Measurements from ENCODE around the gene NOXA1.
"Not testable (repeated sequence)": the region's sequence is repeated elsewhere in the genome, so short reads cannot be mapped to it uniquely, and the experiment has no call there.

The NOXA1 gene

DNA sequence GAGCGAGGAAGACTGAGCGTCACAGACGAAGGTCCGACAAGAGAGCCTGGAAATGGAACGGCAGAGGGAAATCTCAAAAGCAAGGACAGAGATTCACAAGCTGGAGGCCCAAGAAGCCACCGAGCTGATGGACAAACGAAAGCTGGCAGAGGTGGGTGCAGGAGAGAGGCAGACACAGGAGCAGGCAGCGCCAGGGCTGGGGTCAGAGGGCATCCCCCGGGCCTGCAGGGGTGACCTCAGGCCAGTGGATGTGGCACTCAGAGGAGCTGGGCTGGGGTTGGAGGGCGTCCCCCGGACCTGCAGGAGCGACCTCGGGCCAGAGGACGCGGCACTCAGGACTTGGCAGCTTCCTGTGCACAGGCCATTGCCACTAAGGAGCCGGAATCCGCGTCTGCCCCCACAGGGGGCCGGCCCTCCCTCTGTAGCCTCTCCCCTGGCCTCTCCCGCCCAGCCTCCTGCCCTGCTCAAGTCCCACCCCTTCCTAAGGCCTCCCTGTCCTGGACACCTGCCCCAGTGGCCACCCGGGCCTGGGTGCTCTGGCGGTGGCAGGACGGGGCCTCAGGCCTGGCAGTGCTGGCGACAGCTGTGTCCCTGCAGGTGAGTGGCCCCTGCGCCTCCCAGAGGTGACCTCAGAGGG, 40.6 kb upstream of the NOXA1 start:
- Histone ChIP-seq H3K9me3 (ENCODE audit: control insufficient read depth, insufficient read depth, low read length) (no peaks in the 10 kb centered on the region), H3K4me3 (ENCODE audit: low read depth, low read length) (no peak overlapping the region), H3K9ac (ENCODE audit: low read depth, low read length) (no peak overlapping the region), H3K27me3 (ENCODE audit: control insufficient read depth, insufficient read depth, low read length) (no peaks in the 10 kb centered on the region), H3K4me1 (ENCODE audit: control insufficient read depth, insufficient read depth, low read length) (no peaks in the 10 kb centered on the region), H3K36me3 (ENCODE audit: control insufficient read depth, insufficient read depth, low read length) (no peaks in the 10 kb centered on the region)

DNA sequence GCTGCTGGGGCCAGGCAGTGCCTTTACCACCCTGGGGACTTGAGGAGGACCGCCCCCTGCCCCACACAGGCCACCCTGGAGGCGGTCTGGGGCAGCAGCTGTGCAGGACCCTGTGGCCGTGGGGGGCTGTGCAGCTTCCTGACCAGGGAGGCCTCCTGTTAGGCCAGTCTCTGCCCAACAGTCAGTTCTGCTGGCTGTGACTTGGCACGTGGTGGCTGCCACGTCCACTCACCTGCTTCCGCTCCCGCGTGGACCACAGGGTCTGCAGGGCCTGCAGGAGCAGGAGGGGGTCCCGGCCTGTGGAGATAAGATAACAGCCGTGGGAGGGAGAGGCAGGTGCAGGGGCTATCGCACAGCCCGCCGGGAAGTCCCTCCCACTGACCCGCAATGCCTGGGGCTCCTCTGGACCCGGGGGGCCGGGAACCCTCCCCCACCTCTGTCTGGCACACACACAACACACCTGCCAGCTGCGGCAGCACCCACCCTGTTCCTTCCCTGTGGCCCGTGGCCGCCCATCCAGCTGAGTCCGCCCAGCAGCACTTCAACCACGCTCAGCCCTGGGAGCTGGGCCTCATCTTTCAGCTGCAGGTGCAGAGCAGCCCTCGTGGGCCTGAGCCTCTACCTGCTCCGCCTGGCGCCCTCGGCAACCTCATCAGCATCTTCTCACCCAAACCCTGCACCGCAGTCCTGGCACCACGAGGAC, 40.0 kb upstream of the NOXA1 start:
- no peaks in the 10 kb centered on the region for H3K9me3 ChIP-seq (ENCODE audit: control insufficient read depth, insufficient read depth, low read length)
- H3K4me1 ChIP-seq (ENCODE audit: control insufficient read depth, insufficient read depth, low read length), result no peaks in the 10 kb centered on the region
- no peak overlapping the region for H3K9ac ChIP-seq (ENCODE audit: low read depth, low read length)

DNA sequence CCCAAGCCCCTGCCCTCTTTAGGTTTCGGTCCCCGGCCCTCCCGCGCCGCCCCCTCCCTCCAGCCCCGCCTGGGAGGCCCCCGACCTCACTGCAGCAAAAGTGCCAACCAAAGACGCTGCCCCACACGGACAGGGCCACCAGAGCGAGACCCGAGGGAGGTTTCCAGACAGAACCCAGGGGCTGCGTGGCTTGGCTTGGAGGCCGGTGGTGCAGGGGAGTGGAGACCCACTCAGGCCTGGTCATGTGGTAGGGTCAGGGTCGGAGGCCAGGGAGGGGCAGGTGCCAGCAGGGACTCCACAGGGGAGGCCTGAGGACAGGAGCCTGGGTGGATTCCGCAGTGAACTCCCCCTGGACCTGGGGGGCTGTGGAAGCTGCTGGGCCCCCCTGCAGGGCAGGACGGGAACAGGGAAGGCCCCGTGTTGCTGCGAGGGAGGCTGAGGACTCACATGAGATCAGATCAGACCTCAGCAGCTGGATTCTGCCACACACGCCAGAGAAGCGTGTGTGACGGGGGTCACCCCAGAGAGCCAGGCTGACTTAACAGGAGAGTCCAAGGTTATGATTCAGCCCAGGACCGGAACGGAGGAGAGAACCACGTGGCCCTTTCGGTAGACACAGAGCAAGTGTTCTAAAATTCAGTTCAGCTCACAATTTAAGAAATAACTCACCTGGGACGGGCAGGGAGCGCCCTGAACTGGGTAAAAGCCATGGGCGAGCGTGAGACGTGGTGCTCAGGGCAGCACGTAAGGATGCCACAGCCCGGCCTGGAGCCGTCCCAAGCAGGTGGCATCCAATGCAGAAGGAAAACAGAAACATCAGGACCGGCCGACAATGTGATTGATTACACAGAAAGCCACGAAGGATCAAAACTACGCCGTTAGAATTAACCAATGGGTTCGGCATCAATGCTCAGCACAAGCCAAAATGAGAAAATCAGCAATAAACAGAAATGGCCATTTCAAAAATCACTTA, 39.1 kb upstream of the NOXA1 start:
- H3K9ac ChIP-seq (ENCODE audit: low read depth, low read length), result no peak overlapping the region
- no peaks in the 10 kb centered on the region for H3K4me1 ChIP-seq (ENCODE audit: control insufficient read depth, insufficient read depth, low read length)

More for the DNA sequence above, 40.0 kb upstream of the NOXA1 start:
- H3K4me3 ChIP-seq (ENCODE audit: low read depth, low read length), result no peak overlapping the region
- no peaks in the 10 kb centered on the region for H3K36me3 ChIP-seq (ENCODE audit: control insufficient read depth, insufficient read depth, low read length)
- no peaks in the 10 kb centered on the region for H3K27me3 ChIP-seq (ENCODE audit: control insufficient read depth, insufficient read depth, low read length)

GRCh38 chr9:137385061-137385655, 38.0 kb upstream of the NOXA1 start:
- Histone ChIP-seq H3K27me3 (ENCODE audit: control insufficient read depth, insufficient read depth, low read length) (no peaks in the 10 kb centered on the region), H3K36me3 (ENCODE audit: control insufficient read depth, insufficient read depth, low read length) (peaks cover 3% of the 10 kb centered on the region), H3K9me3 (ENCODE audit: control insufficient read depth, insufficient read depth, low read length) (no peaks in the 10 kb centered on the region), H3K4me3 (ENCODE audit: low read depth, low read length) (no peak overlapping the region), H3K4me1 (ENCODE audit: control insufficient read depth, insufficient read depth, low read length) (no peaks in the 10 kb centered on the region), H3K9ac (ENCODE audit: low read depth, low read length) (no peak overlapping the region)

More for the DNA sequence above, 39.1 kb upstream of the NOXA1 start:
- no peaks in the 10 kb centered on the region for H3K27me3 ChIP-seq (ENCODE audit: control insufficient read depth, insufficient read depth, low read length)
- no peaks in the 10 kb centered on the region for H3K36me3 ChIP-seq (ENCODE audit: control insufficient read depth, insufficient read depth, low read length)
- no peak overlapping the region for H3K4me3 ChIP-seq (ENCODE audit: low read depth, low read length)
- H3K9me3 ChIP-seq (ENCODE audit: control insufficient read depth, insufficient read depth, low read length), result no peaks in the 10 kb centered on the region

- not testable (repeated sequence) for H3K4me1 ChIP-seq (ENCODE audit: control insufficient read depth, insufficient read depth, low read length); H3K36me3 ChIP-seq (ENCODE audit: control insufficient read depth, insufficient read depth, low read length); H3K9ac ChIP-seq (ENCODE audit: low read depth, low read length); H3K27me3 ChIP-seq (ENCODE audit: control insufficient read depth, insufficient read depth, low read length); H3K9me3 ChIP-seq (ENCODE audit: control insufficient read depth, insufficient read depth, low read length); H3K4me3 ChIP-seq (ENCODE audit: low read depth, low read length)
Observed at GRCh38 chr9:137386507-137387113, 36.6 kb upstream of the NOXA1 start.

DNA sequence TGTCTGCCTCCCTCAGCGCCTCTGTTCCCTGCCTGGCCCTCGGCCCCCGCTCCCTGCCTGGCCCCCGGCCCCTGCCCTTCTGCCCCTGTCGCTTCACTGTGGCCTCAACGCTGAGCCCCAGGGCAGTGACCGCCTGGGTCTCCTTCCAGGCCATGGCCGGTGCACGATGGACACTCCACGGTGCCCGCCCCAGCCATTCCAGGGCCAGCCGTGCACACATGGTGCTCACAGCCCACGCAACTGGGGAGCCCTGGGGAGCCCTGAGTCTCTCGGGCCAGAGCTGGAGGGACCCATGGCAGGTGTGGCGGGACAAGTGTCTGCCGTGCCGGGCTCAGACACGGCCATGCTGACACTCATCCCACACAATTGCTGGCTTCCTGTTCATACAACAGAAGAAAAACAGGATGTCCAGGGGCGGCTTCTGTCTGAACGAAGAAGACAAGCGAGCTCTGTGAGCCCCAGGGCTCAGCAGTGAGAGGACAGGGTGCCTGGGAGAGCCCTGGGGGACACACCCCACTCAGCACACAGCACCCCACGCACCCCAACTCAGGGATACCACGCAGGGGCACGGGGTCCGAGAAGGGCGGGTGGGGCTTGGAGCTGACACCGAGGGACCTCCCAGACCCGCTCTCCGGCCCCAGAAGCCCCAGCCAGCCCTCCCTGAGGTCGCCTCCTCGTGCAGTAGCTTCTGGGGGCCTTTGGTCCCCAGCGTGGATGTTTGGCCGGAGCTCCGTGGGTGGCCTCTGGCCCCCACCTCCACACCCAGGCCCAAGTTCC, 35.9 kb upstream of the NOXA1 start:
- Histone ChIP-seq H3K4me3 (ENCODE audit: low read depth, low read length) (no peak overlapping the region), H3K4me1 (ENCODE audit: control insufficient read depth, insufficient read depth, low read length) (no peaks in the 10 kb centered on the region), H3K9me3 (ENCODE audit: control insufficient read depth, insufficient read depth, low read length) (no peaks in the 10 kb centered on the region), H3K9ac (ENCODE audit: low read depth, low read length) (no peak overlapping the region), H3K27me3 (ENCODE audit: control insufficient read depth, insufficient read depth, low read length) (no peaks in the 10 kb centered on the region), H3K36me3 (ENCODE audit: control insufficient read depth, insufficient read depth, low read length) (peaks cover 3% of the 10 kb centered on the region)

- H3K4me3 ChIP-seq (ENCODE audit: low read depth, low read length), result no peak overlapping the region
- H3K36me3 ChIP-seq (ENCODE audit: control insufficient read depth, insufficient read depth, low read length), result peaks cover 3% of the 10 kb centered on the region
- H3K27me3 ChIP-seq (ENCODE audit: control insufficient read depth, insufficient read depth, low read length), result no peaks in the 10 kb centered on the region
- no peaks in the 10 kb centered on the region for H3K9me3 ChIP-seq (ENCODE audit: control insufficient read depth, insufficient read depth, low read length)
- H3K9ac ChIP-seq (ENCODE audit: low read depth, low read length), result no peak overlapping the region
- no peaks in the 10 kb centered on the region for H3K4me1 ChIP-seq (ENCODE audit: control insufficient read depth, insufficient read depth, low read length)
Observed at GRCh38 chr9:137387891-137388560, 35.2 kb upstream of the NOXA1 start.

DNA sequence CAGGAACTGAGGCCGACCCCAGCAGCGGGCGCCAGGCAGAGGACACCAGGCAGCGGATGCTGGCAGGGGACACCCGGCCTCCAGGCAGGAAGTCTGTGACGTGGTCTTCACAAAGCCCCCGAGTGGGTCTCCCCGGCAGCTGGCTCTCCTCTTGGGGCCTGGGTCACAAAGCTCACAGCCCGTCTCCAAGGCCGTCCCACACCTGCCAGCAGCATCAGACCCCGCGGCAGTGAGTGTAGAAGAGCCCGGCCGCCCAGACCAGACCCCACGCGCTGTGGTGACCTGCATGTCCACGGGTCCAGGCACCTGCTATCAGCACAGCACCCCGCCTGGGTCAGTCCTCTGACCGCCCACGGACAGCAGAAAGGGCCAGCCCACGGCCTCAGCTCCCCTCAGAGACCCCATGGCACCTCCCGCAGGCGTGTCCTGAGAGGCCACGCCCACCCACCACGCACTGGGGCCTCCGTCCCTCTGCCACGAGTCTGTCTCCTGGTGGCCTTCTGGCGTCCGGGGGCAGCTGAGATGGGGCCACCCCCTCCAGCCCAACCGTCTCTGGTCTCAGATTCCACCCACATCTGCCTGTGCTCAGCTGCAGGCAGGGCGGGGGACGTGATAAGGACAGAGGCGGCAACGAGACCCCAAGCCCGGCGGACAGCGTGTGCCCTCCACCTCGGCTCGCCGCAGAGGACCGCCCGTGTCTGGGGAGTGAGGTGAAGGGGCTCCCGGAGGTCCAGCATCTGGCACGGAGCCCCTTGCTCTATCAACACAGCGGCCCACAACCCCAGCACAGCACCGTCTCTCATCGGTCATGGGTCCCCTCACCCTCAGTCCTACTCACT, 34.4 kb upstream of the NOXA1 start:
- Histone ChIP-seq H3K27me3 (ENCODE audit: control insufficient read depth, insufficient read depth, low read length) (no peaks in the 10 kb centered on the region), H3K4me1 (ENCODE audit: control insufficient read depth, insufficient read depth, low read length) (no peaks in the 10 kb centered on the region), H3K4me3 (ENCODE audit: low read depth, low read length) (no peak overlapping the region), H3K36me3 (ENCODE audit: control insufficient read depth, insufficient read depth, low read length) (peaks cover 3% of the 10 kb centered on the region), H3K9me3 (ENCODE audit: control insufficient read depth, insufficient read depth, low read length) (no peaks in the 10 kb centered on the region), H3K9ac (ENCODE audit: low read depth, low read length) (no peak overlapping the region)

DNA sequence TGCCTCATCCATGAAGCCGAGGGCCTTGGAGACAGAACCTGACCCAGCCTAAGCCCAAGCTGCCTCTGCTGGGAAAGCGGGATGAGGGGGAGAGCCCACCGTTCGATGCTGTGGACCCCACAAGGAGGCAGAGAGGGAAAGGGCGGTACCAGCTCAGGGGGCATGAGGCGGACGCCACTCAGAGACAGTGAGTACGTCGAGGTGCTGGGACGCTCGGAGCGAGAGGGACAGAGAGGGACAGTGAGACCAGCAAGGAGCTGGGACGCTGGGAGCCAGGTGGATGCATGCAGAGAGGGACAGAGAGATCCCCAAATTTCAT, 33.8 kb upstream of the NOXA1 start:
- Histone ChIP-seq H3K9me3 (ENCODE audit: control insufficient read depth, insufficient read depth, low read length) (no peaks in the 10 kb centered on the region), H3K4me1 (ENCODE audit: control insufficient read depth, insufficient read depth, low read length) (no peaks in the 10 kb centered on the region), H3K36me3 (ENCODE audit: control insufficient read depth, insufficient read depth, low read length) (peaks cover 3% of the 10 kb centered on the region), H3K27me3 (ENCODE audit: control insufficient read depth, insufficient read depth, low read length) (no peaks in the 10 kb centered on the region), H3K9ac (ENCODE audit: low read depth, low read length) (no peak overlapping the region), H3K4me3 (ENCODE audit: low read depth, low read length) (no peak overlapping the region)
